IMR-90 (cell line): ENCODE data around the gene RB1. TPM values are rescaled to one million over a fixed set of nuclear protein-coding genes. Genes with fewer than 3 reads are reported as not detected.
A peak's percentile ranks its signal among the peaks of the same experiment; 100 is the strongest.

Experiments used
- ATAC-seq: fragments of 200-7000 bp; cut with Tn5 transposase; 2 replicates; pipeline ENCODE4 v1.9.1; 2020; ENCODE audit warnings: low read depth, mild to moderate bottlenecking, moderate library complexity
- BruUV-seq: library from RNA; stranded (reverse); fragments of 400-500 nt; replicated peaks from 2 replicates; lab custom pipeline; 2021; lab: Mats Ljungman, UMichigan
- CTCF ChIA-PET: fragments of 300-600 bp; formaldehyde crosslinking; extraction: SDS; loops from one replicate; lab custom pipeline; 2021; ENCODE audit warnings: antibody characterized with exemption; lab: Yijun Ruan, JAX
- POLR2A ChIA-PET: fragments of 300-600 bp; sonication (Branson Sonifier 250); formaldehyde crosslinking; loops from one replicate; lab custom pipeline; 2022; ENCODE audit warnings: antibody characterized with exemption; ENCODE audit not compliant: unreplicated experiment; lab: Charles Lee
- DNase-seq: peaks from one replicate; pipeline ENCODE4 v3.0.0; 2013
- H2AFZ ChIP-seq: replicated peaks from 2 replicates; pipeline ENCODE3; 2013; ENCODE audit warnings: low read length, mild to moderate bottlenecking; ENCODE audit not compliant: poor library complexity
- H2AK5ac ChIP-seq: 2 replicates; pipeline ENCODE4 v1.6.1; 2013; ENCODE audit warnings: low read depth, low read length, inconsistent platforms
- H2AK9ac ChIP-seq: replicated peaks from 2 replicates; pipeline ENCODE3; 2013; ENCODE audit warnings: mild to moderate bottlenecking, low read depth, low read length, moderate library complexity; ENCODE audit not compliant: poor library complexity
- H2BK120ac ChIP-seq: 2 replicates; pipeline ENCODE4 v1.6.1; 2013; ENCODE audit warnings: low read depth, low read length, inconsistent platforms
- H2BK15ac ChIP-seq: 3 replicates; pipeline ENCODE4 v1.6.1; 2013; ENCODE audit warnings: low read depth, low read length, inconsistent platforms
- H2BK20ac ChIP-seq: 2 replicates; pipeline ENCODE4 v1.6.1; 2013; ENCODE audit warnings: low read depth, mild to moderate bottlenecking, inconsistent platforms, low read length, moderate library complexity
- H2BK5ac ChIP-seq: 2 replicates; pipeline ENCODE4 v1.6.1; 2013; ENCODE audit warnings: mild to moderate bottlenecking, low read depth, low read length, inconsistent platforms; ENCODE audit not compliant: poor library complexity, severe bottlenecking
- H3K14ac ChIP-seq: replicated peaks from 2 replicates; pipeline ENCODE4 v1.6.1; 2013; ENCODE audit warnings: low read depth, low read length, inconsistent platforms
- H3K18ac ChIP-seq: 2 replicates; pipeline ENCODE4 v1.6.1; 2013; ENCODE audit warnings: low read depth, low read length, control low read depth
- H3K23ac ChIP-seq: 2 replicates; pipeline ENCODE4 v1.6.1; 2013; ENCODE audit warnings: low read depth, low read length, inconsistent platforms
- H3K27ac ChIP-seq: 2 replicates; pipeline ENCODE4 v1.5.1; 2013; ENCODE audit warnings: mild to moderate bottlenecking, control low read depth, low read length; ENCODE audit not compliant: insufficient read depth
- H3K27me3 ChIP-seq: 2 replicates; pipeline ENCODE4 v1.6.1; 2013; ENCODE audit warnings: low read length; ENCODE audit not compliant: control insufficient read depth, insufficient read depth
- H3K36me3 ChIP-seq: 2 replicates; pipeline ENCODE4 v1.6.1; 2013; ENCODE audit warnings: low read length, mixed read lengths; ENCODE audit not compliant: control insufficient read depth, insufficient read depth
- H3K4ac ChIP-seq: 2 replicates; pipeline ENCODE4 v1.6.1; 2013; ENCODE audit warnings: low read depth, low read length, inconsistent platforms
- H3K4me1 ChIP-seq: 2 replicates; pipeline ENCODE4 v1.6.1; 2013; ENCODE audit warnings: low read length, mixed read lengths; ENCODE audit not compliant: control insufficient read depth, insufficient read depth
- H3K4me2 ChIP-seq: 2 replicates; pipeline ENCODE4 v1.6.1; 2013; ENCODE audit warnings: low read depth, mild to moderate bottlenecking, control low read depth, low read length, moderate library complexity
- H3K4me3 ChIP-seq: 2 replicates; pipeline ENCODE4 v1.5.1; 2013; ENCODE audit warnings: low read depth, mild to moderate bottlenecking, control low read depth, low read length, moderate library complexity; ENCODE audit not compliant: insufficient read depth
- H3K56ac ChIP-seq: 2 replicates; pipeline ENCODE4 v1.6.1; 2013; ENCODE audit warnings: low read length, inconsistent platforms; ENCODE audit not compliant: insufficient read depth; ENCODE audit errors: extremely low read depth
- H3K79me1 ChIP-seq, 2 experiments: 2 replicates each; pipeline ENCODE4 v1.6.1; 2013; ENCODE audit warnings: low read length in 2 of 2, inconsistent platforms in 1 of 2, low read depth in 1 of 2
- H3K9ac ChIP-seq: 2 replicates; pipeline ENCODE4 v1.6.1; 2013; ENCODE audit warnings: low read depth, low read length, control low read depth
- H3K9me1 ChIP-seq: 2 replicates; pipeline ENCODE4 v1.6.1; 2013; ENCODE audit warnings: low read length, inconsistent platforms; ENCODE audit not compliant: insufficient read depth
- H3K9me3 ChIP-seq: 2 replicates; pipeline ENCODE4 v1.6.1; 2013; ENCODE audit warnings: low read length; ENCODE audit not compliant: control insufficient read depth, insufficient read depth
- H4K20me1 ChIP-seq: 2 replicates; pipeline ENCODE4 v1.6.1; 2013; ENCODE audit warnings: low read length, inconsistent platforms; ENCODE audit not compliant: insufficient read depth
- H4K5ac ChIP-seq: 2 replicates; pipeline ENCODE4 v1.6.1; 2013; ENCODE audit warnings: mild to moderate bottlenecking, low read depth, low read length, control low read depth
- H4K8ac ChIP-seq, 2 experiments: 2 replicates each; pipeline ENCODE4 v1.6.1; 2013; ENCODE audit warnings: low read depth in 2 of 2, low read length in 2 of 2, control low read depth in 1 of 2, inconsistent platforms in 1 of 2
- H4K91ac ChIP-seq: 2 replicates; pipeline ENCODE4 v1.6.1; 2013; ENCODE audit warnings: low read depth, low read length, inconsistent platforms; ENCODE audit not compliant: insufficient read depth
- BHLHE40 ChIP-seq: fragments of 150-350 bp; IDR thresholded peaks from 2 replicates; pipeline ENCODE4 v1.6.1; 2016; ENCODE audit warnings: mild to moderate bottlenecking, low read depth, low read length
- CEBPB ChIP-seq: IDR thresholded peaks from 2 replicates; pipeline ENCODE4 v1.6.1; 2012; ENCODE audit warnings: low read depth, low read length, improper control_type of control experiment
- CHD1 ChIP-seq: IDR thresholded peaks from 2 replicates; pipeline ENCODE4 v1.6.1; 2012; ENCODE audit warnings: low read depth, low read length, improper control_type of control experiment
- CTCF ChIP-seq: conservative IDR thresholded peaks from 2 replicates; pipeline ENCODE4 v1.5.1; 2012; ENCODE audit warnings: mild to moderate bottlenecking, low read depth, low read length, improper control_type of control experiment
- ELK1 ChIP-seq: fragments of 150-350 bp; IDR thresholded peaks from 2 replicates; pipeline ENCODE4 v1.6.1; 2016; ENCODE audit warnings: low read depth, mild to moderate bottlenecking, low read length, moderate library complexity, borderline replicate concordance
- FOS ChIP-seq: fragments of 150-350 bp; IDR thresholded peaks from 2 replicates; pipeline ENCODE4 v1.6.1; 2016; ENCODE audit warnings: low read depth, low read length
- MAFK ChIP-seq: IDR thresholded peaks from 2 replicates; pipeline ENCODE4 v1.6.1; 2012; ENCODE audit warnings: low read depth, low read length, improper control_type of control experiment
- MAZ ChIP-seq: IDR thresholded peaks from 2 replicates; pipeline ENCODE4 v1.6.1; 2012; ENCODE audit warnings: low read depth, mild to moderate bottlenecking, low read length, improper control_type of control experiment, moderate library complexity, borderline replicate concordance
- MXI1 ChIP-seq: IDR thresholded peaks from 2 replicates; pipeline ENCODE4 v1.6.1; 2012; ENCODE audit warnings: low read depth, mild to moderate bottlenecking, low read length, moderate library complexity, borderline replicate concordance
- NFE2L2 ChIP-seq: fragments of 150-350 bp; IDR thresholded peaks from 2 replicates; pipeline ENCODE4 v1.6.1; 2016; ENCODE audit warnings: low read depth, mild to moderate bottlenecking, low read length
- POLR2A ChIP-seq: IDR thresholded peaks from 2 replicates; pipeline ENCODE4 v1.6.1; 2012; ENCODE audit warnings: mild to moderate bottlenecking, low read depth, low read length
- RAD21 ChIP-seq: IDR thresholded peaks from 2 replicates; pipeline ENCODE4 v1.6.1; 2012; ENCODE audit warnings: low read length, improper control_type of control experiment
- RCOR1 ChIP-seq: IDR thresholded peaks from 2 replicates; pipeline ENCODE4 v1.6.1; 2012; ENCODE audit warnings: mild to moderate bottlenecking, low read length, improper control_type of control experiment; ENCODE audit not compliant: insufficient replicate concordance
- SMC3 ChIP-seq: fragments of 150-350 bp; IDR thresholded peaks from 2 replicates; pipeline ENCODE4 v1.6.1; 2016; ENCODE audit warnings: low read depth, mild to moderate bottlenecking, antibody characterized with exemption, low read length, moderate library complexity
- USF2 ChIP-seq: fragments of 150-350 bp; IDR thresholded peaks from 2 replicates; pipeline ENCODE4 v1.6.1; 2017; ENCODE audit warnings: mild to moderate bottlenecking, antibody characterized with exemption, low read length, low read depth
- WGBS, 2 experiments: methylation state at CpG; one replicate each; pipeline versions ENCODE4 v1.1.5 to v1.1.7; 2013; ENCODE audit warnings: missing lambda C conversion rate in 2 of 2; ENCODE audit not compliant: insufficient read length in 1 of 2; ENCODE audit errors: extremely low coverage in 2 of 2; 5-methylcytosine and 5-hydroxymethylcytosine counted together
- dilution Hi-C: fragments of 300-500 bp; cut with HindIII; formaldehyde crosslinking; loops from one replicate; pipeline ENCODE4 v1.14.3; 2018; ENCODE audit warnings: low sequenced_read_pairs; ENCODE audit not compliant: unreplicated experiment
- in situ Hi-C: fragments of 300-500 bp; cut with MboI; formaldehyde crosslinking; loops from 3 replicates; pipeline ENCODE4 v1.14.3; 2019; ENCODE audit warnings: low sequenced_read_pairs, inconsistent platforms, mixed read lengths
- intact Hi-C: fragments of 100-400 bp; cut with micrococcal nuclease; formaldehyde crosslinking; loops from 2 replicates; pipeline ENCODE4 v1.10.0; 2022
- polyA plus RNA-seq, 3 experiments: library from polyadenylated mRNA; depleted of rRNA; stranded (reverse); fragments of >200 nt; gene quantifications; 2 replicates each; pipeline ENCODE4 v1.2.3, GENCODE V29; 2012; ENCODE audit warnings: low replicate concordance in 1 of 3
- total RNA-seq: library from RNA; depleted of rRNA; stranded (reverse); fragments of >200 nt; gene quantifications from 2 replicates; pipeline ENCODE4 v1.2.3, GENCODE V29; 2012

The RB1 gene
- total and polyA plus RNA-seq, 2 of the 4 experiments (the other 2 are of a cell fraction) = 11.4 to 15.4 TPM

- Histone ChIP-seq H4K8ac (no peak overlapping the region), H3K4me3 (no peak overlapping the region), H2BK20ac (no peak overlapping the region), H3K56ac (no peak overlapping the region), H3K36me3 (0 out of 2 replicates have a peak, but pooled peaks cover 1% of the 10 kb centered on the region), H3K4me2 (no peak overlapping the region), H2AFZ (no peak overlapping the region), H3K14ac (no peak overlapping the region), H3K9me1 (no peaks in the 10 kb centered on the region), H2BK120ac (no peak overlapping the region), H2AK9ac (no peak overlapping the region), H3K23ac (no peak overlapping the region), H3K9ac (no peak overlapping the region), H4K5ac (no peak overlapping the region), H3K4ac (no peak overlapping the region), H3K27ac (no peak overlapping the region), H2AK5ac (no peak overlapping the region), H3K27me3 (no peaks in the 10 kb centered on the region), H4K20me1 (peaks cover 4% of the 10 kb centered on the region; the same call in 1 of the 2 replicates), H3K9me3 (peaks cover 2% of the 10 kb centered on the region; the same call in 1 of the 2 replicates), H2BK5ac (no peak overlapping the region), H3K4me1 (peaks cover 4% of the 10 kb centered on the region; the same call in 1 of the 2 replicates), H3K18ac (no peak overlapping the region), H2BK15ac (no peak overlapping the region), H3K79me1 (peaks cover 5 to 16% of the 10 kb centered on the region in 2 experiments), H4K91ac (no peak overlapping the region)
- dilution Hi-C loops (no loop called here), intact Hi-C loops (loop anchor here (1.0 kb wide), 2 partner anchors 246 to 435 kb away; no protein-coding TSS in a partner anchor), in situ Hi-C loops (loop anchor here (10.0 kb wide), 2 partner anchors 240 to 430 kb away; no protein-coding TSS in a partner anchor)
- ATAC-seq = peak; percentile 62
- BruUV-seq = no TSS peak
- no CpG with 5 or more reads among the region's 4 CpGs for WGBS, 2 experiments
- ChIA-PET POLR2A (no interaction called here), CTCF (interaction anchor here (0.7 to 3.6 kb wide), 5 partner anchors 11 to 436 kb away, joined by 3 to 28 read pairs (median 4); partner anchors contain the start of gene RCBTB2)
- peak; percentile 45 for DNase-seq
- TF ChIP-seq MAZ (no peak), CHD1 (no peak), BHLHE40 (no peak), CEBPB (no peak), MXI1 (no peak), NFE2L2 (no peak), POLR2A (no peak), USF2 (no peak), MAFK (no peak), ELK1 (no peak), RAD21 (peak; percentile 71), CTCF (peak; percentile 66), FOS (no peak), RCOR1 (no peak), SMC3 (peak; percentile 56)
Observed at GRCh38 chr13:48334534-48335127, 31.1 kb downstream of the RB1 start.
